AG09309 (cell line): Measurements from ENCODE around the gene SESN1.

ENCODE experiments used
- DNase-seq: peaks from one replicate; pipeline ENCODE4 v3.0.0-alpha.2; 2010; ENCODE audit warnings: low read depth
- H3K4me3 ChIP-seq: 2 replicates; pipeline ENCODE4 v1.5.1; 2011; ENCODE audit warnings: mild to moderate bottlenecking, low read depth, low read length, moderate library complexity; ENCODE audit not compliant: control insufficient read depth
- TF ChIP-seq, protein P1 (sequence below): IDR thresholded peaks from 2 replicates; pipeline ENCODE4 v1.5.1; 2011; ENCODE audit warnings: mild to moderate bottlenecking, low read depth, low read length, inconsistent platforms; ENCODE audit not compliant: insufficient read depth, control insufficient read depth; ENCODE audit errors: missing control alignments

Gene SESN1

DNA sequence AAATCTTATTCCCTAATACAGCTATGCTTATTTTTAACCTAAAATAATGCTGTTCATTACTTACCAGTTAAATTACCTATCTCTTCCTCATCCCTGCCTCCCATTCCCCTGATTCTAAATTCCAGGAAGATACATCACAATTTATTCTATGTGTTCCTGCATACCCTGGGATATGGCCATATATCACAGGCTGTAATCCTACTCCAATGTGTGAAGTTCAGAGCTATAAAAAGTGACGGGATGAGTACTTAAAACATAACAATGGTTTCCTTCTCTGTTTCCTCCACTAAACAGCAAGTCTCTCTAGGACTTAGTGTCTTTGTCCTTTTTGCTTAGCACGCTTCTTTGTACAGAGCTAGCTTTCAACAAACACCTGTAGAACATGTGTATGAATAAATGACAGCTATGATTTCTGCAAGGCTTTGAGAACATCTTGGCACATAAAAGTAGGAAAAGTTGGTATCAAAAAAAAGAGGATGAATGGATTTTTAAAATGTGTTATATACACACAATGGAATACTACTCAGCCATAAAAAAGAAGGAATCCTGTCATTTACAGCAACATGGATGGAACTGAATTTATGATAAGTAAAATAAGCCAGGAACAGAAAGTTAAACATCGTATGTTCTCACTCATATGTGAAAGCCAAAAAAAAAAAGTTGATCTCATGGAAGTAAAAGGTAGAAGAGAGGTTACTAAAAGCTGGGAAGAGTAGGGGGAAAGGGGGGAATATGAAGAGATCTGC is 45.8 kb downstream of the SESN1 start:
- DNase-seq = no peak
- TF ChIP-seq, protein P1, sequence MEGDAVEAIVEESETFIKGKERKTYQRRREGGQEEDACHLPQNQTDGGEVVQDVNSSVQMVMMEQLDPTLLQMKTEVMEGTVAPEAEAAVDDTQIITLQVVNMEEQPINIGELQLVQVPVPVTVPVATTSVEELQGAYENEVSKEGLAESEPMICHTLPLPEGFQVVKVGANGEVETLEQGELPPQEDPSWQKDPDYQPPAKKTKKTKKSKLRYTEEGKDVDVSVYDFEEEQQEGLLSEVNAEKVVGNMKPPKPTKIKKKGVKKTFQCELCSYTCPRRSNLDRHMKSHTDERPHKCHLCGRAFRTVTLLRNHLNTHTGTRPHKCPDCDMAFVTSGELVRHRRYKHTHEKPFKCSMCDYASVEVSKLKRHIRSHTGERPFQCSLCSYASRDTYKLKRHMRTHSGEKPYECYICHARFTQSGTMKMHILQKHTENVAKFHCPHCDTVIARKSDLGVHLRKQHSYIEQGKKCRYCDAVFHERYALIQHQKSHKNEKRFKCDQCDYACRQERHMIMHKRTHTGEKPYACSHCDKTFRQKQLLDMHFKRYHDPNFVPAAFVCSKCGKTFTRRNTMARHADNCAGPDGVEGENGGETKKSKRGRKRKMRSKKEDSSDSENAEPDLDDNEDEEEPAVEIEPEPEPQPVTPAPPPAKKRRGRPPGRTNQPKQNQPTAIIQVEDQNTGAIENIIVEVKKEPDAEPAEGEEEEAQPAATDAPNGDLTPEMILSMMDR = no peak
- no peak overlapping the region for H3K4me3 ChIP-seq

DNA sequence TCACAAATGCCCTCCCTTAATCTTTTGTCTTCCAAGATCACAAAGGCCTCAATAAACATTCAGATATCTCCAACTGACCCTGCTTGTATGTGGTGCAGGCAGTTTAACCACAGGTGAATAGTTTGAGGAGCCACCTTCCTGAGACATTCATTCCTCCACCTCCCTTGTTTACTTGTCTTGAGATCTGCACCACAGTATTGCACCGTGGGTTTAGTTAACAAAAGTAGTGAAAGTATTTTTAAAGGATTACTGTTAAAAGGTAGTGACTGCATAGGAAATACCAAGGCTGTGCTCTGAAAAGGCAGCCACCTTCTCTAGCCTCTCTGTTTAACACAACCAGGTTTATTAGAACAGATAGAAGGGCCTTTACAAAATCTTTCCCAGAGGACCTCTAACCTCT is 46.5 kb downstream of the SESN1 start:
- DNase-seq = no peak
- H3K4me3 ChIP-seq = no peak overlapping the region
- TF ChIP-seq, protein P1 = no peak

DNA sequence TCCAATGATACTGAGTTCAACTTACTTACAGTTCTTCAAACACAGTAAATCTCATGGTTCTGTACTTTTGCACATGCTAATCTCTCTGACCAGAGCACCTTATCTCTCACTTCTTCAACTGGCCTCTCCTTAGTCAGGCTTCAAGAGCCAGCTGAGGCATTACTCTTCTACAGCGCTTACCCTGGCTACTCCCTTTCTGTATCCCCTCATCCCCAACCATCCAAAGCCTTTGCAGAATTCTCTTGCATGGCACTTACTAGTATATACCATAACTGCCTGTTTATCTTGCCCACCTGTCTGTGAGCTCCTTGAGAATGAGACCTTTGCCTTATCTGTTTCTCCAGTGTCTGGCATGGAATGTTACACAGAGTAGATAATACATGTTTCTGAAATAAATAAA is 49.2 kb downstream of the SESN1 start:
- no peak overlapping the region for H3K4me3 ChIP-seq
- TF ChIP-seq, protein P1 = no peak
- DNase-seq = no peak

DNA sequence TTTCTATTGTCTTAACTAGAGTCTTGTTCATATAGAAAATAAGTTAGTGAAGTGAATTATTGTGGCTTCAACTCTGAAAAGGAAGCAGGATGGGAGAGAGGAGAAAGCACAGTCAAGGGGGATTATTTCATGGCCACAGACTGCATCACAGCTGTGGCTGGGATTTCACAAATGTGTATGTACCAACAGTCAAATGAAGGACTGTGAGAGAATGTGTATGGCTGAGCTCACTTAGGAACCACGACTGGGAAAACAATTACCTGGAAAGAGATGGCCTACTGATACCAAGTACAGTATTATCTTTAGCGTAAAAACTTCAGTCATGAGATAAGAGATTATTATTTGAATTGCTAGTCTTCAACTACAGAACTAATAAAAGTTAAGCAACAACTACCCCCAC is 54.9 kb downstream of the SESN1 start:
- H3K4me3 ChIP-seq = no peak overlapping the region
- TF ChIP-seq, protein P1 = no peak
- no peak for DNase-seq

DNA sequence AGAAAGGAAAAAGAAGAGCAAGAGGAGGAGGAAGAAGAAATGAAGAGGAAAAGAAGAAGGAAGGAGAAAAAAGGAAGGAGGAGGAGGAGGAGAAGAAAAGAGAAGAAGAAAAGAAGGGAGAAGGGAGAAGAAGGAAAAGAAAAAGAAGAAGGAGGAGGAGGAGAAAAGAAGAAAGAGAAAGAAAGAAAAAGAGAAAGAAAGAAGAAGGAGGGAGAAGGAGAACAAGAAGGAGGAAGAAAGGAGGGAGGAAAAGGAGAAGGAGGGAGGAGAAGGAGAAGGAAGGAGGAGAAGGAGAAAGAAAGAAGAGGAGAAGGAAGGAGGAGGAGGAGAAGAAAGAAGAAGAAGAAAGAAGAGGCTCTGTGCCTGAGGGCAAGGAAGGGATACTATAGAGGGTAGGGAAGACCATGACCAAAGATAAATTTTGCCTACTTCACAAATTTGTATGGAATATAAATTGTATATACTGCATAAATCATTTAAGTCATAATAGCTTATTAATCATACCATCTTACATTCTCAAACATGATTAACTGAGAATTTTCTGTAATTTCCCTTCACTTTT is 55.7 kb downstream of the SESN1 start:
- H3K4me3 ChIP-seq = no peak overlapping the region
- TF ChIP-seq, protein P1 = no peak
- DNase-seq = no peak

DNA sequence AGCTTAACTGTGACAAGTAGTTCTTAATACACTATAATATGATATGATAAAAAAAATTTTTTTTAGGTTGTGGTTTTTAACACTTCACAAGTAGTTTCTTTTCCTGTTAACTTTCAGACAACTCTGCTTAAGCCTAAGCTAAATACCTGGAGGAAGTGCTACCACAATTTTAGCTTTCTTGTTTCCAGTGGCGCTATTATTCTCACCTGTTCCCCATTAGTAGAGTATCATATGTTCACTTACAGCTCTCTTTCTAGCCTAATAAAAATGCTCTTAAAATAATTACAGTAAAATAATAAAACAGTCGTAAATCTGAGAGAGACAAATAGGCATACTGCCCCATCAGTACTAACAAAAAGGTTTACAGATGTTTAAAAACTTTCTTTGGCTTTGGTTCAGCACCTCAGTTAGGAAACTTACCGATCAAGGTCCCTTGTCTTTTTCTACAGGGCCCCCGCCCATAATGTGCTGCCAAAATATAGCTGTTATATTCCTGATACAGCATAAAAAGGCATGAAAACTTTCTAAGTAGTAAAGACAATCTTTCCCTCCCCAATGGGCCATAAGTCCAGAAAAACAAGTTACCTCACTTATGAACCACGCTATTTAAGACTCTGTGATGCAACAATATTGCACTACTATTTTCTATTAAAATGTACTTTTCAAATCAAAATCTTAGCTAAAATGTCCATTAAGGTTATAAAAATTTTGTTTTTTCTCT is 57.9 kb downstream of the SESN1 start:
- TF ChIP-seq, protein P1 = no peak
- H3K4me3 ChIP-seq = no peak overlapping the region
- DNase-seq = no peak
